Activated CD8-positive, alpha-beta memory T cell treated with anti-CD3 and anti-CD28 coated beads, Interleukin-2, amount 50 U/mL, for 4 hours (primary cell): ENCODE data around the gene FITM1.

Source experiments
- DNase-seq: peaks from one replicate; pipeline ENCODE4 v3.0.0-alpha.2; 2020

The FITM1 gene

DNA sequence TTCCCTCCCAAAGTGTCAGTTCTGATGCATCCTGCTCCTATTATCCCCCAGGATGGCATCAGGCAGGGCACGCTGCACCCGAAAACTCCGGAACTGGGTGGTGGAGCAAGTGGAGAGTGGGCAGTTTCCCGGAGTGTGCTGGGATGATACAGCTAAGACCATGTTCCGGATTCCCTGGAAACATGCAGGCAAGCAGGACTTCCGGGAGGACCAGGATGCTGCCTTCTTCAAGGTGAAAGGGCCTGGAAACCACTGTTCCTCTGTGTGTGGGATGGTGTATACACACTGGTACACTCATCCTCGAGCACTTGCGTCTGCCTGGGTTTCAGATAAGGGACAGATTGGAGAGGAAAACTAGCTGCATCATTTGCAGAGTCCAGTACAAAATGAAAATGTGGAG lies 31.6 kb downstream of the FITM1 start:
- DNase-seq, result no peak

DNA sequence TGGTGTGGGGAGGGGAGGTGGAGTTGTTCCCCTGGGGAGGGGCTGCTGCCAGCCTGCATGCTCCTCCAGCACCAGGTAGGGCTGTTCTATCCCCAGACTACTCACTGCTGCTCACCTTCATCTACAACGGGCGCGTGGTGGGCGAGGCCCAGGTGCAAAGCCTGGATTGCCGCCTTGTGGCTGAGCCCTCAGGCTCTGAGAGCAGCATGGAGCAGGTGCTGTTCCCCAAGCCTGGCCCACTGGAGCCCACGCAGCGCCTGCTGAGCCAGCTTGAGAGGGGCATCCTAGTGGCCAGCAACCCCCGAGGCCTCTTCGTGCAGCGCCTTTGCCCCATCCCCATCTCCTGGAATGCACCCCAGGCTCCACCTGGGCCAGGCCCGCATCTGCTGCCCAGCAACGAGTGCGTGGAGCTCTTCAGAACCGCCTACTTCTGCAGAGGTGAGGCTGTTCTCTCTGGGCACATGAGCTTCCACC lies 34.1 kb downstream of the FITM1 start:
- DNase-seq, result no peak

DNA sequence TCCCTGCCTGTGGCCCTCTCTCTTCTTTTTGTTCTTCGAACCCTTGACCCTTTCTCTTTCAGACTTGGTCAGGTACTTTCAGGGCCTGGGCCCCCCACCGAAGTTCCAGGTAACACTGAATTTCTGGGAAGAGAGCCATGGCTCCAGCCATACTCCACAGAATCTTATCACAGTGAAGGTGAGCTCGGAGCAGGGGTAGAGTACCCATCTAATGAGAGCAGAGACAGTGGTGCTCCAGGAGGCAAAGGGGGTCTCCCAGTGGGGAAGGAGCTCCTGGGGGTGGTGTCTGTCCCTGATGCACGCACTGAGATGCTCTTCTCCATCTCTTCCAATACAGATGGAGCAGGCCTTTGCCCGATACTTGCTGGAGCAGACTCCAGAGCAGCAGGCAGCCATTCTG lies 35.3 kb downstream of the FITM1 start:
- no peak for DNase-seq

- no peak for DNase-seq
Observed at GRCh38 chr14:24167469-24168114, 37.1 kb downstream of the FITM1 start.

- peak; percentile 61 for DNase-seq
Observed at GRCh38 chr14:24171422-24172260, 41.2 kb downstream of the FITM1 start, which contains the start of gene REC8. Gene REC8 (plus strand): TSS chr14:24172080. CDS start chr14:24172553, 473 bp downstream.

DNA sequence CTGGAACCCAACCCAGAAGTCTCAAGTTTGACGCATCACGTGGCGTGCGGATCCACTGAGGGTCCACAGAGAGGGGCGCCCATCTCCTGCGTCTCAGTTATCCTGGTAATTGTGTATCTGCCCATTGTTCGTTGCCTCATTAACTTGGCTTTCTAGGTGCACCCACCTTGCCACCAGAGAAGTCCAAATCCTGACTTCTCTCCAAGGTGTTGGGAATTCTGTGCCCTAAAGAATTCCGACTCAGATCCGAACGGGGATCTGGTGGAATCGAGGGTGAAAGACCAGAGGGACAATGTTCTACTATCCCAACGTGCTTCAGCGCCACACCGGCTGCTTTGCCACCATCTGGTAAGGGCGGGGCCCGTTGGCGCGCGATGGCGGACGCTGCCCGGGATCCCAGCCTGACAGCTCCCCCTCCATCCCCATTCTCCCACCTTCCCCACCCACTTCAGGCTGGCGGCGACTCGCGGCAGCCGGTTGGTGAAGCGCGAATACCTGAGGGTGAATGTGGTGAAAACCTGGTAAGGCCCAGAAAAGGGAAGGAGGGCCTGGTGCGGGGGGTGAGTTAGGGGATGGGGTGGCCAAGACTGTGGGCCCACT lies 41.9 kb downstream of the FITM1 start:
- no peak for DNase-seq

DNA sequence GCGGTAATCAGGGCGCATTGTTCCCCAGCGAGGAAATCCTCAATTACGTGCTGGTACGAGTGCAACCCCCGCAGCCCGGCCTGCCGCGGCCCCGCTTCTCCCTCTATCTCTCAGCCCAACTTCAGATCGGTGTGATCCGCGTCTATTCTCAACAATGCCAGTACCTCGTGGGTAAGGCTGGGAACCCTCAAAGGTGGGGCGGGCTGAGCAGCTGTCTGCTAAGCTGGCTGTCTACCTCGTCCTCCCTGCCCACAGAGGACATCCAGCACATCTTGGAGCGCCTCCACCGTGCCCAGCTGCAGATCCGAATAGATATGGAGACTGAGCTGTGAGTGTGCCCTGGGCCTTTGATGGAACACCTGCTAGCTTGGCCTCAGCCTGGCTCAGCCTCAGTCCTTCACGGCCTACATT lies 42.4 kb downstream of the FITM1 start:
- DNase-seq, result no peak

DNA sequence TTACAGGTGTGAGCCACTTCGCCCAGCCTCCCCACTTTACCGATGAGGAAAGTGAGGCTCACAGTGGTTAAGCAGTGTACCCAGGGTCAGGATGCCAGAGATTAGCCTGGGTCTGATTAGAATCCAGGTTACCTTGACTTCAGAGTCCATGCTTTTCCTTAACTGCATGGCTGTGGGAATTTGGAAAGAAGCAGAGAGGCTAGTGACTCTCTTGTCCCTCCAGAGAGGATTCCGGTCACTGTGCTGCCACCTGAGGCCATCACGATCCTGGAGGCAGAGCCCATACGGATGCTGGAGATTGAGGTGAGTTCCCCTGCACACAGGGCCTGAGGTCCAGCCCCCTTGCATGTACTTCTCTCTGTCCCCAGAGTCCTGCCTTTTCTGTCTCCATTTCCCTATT lies 46.1 kb downstream of the FITM1 start:
- DNase-seq, result no peak

- DNase-seq, result no peak
Observed at GRCh38 chr14:24177041-24177825, 46.8 kb downstream of the FITM1 start.

GRCh38 chr14:24177891-24178290 lies 47.4 kb downstream of the FITM1 start:
- no peak for DNase-seq

DNA sequence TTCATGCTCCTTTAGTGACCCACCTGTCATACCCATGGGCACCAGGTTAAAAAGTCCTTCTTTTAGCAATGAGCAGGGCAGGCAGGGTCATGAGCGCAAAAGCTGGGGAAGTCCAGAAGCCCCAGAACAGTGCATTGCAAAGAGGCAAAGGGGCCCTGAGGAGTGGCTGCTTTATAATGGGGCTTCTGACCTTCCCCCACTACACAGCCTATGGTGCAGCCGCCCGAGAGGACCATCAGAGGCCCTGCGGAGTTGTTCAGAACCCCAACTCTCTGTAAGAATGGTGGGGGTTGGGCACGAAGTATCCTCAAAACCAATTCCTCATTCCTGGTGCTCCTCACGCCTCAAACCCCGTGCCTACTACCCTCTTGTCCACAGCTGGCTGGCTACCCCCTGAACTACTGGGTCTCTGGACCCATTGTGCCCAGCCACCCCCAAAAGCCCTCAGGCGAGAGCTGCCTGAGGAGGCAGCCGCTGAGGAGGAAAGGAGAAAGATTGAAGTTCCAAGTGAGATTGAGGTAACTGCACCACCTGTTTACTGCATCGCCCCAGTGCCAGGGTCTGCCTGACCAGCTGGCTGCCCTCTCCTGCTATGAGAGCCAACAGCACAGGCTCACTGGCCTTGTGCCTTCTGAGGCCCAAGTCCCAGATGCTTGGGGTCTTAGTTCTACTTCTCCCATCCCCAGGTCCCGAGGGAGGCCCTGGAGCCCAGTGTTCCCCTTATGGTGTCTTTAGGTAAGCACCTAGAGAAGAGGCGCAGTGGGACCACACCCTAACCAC lies 48.1 kb downstream of the FITM1 start:
- DNase-seq, result no peak

DNA sequence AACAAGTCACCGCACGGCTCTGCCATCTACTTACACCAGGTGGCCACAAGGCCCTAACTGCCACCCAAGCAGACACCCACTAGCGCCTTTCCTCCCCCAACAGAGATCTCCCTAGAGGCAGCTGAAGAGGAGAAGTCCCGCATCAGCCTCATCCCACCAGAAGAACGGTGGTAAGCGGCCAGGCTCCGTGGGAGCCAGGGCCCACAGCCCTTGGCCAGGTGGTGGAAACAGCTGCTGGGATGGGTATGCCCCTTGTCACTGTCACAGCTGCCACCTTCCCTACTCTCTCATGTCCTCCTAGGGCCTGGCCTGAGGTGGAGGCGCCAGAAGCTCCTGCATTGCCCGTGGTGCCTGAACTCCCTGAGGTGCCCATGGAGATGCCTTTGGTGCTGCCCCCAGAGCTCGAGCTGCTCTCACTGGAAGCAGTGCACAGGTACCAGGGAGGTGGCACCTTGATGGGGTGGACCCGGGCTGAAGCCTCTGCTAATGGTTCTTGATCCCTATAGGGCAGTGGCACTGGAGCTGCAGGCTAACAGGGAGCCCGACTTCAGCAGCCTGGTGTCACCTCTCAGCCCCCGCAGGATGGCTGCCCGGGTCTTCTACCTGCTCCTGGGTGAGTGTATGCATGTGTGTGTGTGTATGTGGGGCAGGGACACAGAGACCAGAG lies 49.0 kb downstream of the FITM1 start:
- no peak for DNase-seq

DNA sequence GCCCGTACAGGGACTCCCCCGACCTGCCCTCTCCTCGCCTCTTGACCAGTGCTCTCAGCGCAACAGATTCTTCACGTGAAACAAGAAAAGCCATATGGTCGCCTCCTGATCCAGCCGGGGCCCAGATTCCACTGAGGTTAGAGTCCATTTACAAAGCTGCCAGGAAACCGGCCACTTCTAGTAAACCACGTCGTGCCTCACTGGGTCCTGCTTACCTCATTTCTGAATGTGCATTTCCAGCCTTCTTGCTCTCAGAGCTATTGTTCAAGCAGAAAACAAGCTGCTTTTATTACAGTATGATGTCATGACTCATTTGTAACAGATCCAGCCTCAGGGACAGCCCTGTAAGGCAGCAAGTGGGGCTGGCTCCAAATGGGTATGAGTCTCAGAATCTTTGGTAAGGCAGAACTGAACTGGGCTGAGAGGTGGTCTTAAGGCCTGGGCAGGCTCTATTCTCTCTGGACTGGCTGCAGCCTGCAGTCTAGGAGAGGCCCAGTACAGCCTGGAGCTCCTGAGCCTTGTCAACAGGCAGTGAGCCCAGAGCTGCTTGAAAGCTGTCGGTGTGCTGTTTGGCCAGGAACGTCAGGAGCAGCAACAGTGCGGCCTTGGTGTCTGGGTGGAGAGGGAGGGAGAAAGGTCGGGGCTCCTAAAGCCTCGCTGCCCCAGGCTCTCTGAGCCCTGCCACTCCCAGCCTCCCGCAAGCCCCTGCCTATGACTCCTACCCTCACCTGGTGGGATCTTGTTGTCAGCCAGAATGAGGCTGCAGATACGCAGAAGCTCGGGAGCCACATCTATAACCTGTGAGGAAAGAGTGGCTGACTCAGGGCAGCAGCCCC lies 49.7 kb downstream of the FITM1 start:
- no peak for DNase-seq

DNA sequence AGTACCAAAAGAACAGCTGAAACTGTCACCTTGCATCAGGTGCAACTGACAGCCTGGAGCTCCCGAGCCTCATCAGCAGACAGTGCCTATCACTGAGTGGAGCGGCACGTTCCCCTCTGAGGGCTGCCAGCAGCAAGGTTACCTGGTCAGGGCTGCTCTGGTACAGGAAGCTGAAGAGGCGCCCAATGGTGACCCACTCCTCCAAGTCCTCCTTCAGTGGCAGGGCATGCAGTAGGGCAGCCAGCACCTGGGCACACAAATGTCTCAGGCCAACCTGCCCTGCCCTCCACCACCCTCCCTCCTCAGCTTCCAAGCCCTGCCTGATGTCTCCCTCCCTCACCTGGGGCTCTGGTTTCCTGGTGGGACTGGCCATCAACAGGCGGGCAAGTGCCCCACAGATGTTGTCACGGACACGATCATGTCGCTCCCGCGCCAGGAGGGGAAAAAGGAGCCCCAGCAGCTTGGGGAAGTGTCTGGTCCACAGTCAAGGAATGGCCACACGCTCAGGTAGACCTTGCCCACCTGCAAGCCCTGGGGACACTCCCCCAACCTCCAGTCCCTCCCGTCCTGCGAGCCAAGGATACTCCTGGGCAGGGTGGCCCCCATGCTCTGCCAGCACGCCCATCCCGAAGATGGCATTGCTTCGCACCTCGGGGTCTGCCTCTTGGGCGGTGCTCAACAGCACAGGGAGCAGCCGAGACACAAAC lies 51.1 kb downstream of the FITM1 start:
- no peak for DNase-seq
